ENCODE measurements around the gene UROC1. TPM values are rescaled to one million over a fixed set of nuclear protein-coding genes. Genes with fewer than 3 reads are reported as not detected.

UROC1 gene
- total RNA-seq, 1 donor from 2014 or later, result not detected

DNA sequence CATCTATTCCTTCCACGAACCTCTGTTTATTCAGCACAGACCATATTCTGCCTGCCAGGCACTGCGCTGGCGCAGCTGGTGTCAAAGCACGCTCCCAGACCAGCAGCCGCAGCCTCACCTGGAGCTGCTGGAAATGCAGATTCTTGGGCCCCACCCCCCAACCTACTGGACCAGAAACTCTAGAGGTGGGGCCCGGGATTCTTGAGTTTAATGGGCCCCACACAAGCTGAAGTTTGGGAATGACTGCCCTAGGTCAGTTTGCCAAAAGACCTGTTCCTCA lies 13.4 kb upstream of the UROC1 start:
- intact Hi-C loops (cut with micrococcal nuclease), result no loop called here

DNA sequence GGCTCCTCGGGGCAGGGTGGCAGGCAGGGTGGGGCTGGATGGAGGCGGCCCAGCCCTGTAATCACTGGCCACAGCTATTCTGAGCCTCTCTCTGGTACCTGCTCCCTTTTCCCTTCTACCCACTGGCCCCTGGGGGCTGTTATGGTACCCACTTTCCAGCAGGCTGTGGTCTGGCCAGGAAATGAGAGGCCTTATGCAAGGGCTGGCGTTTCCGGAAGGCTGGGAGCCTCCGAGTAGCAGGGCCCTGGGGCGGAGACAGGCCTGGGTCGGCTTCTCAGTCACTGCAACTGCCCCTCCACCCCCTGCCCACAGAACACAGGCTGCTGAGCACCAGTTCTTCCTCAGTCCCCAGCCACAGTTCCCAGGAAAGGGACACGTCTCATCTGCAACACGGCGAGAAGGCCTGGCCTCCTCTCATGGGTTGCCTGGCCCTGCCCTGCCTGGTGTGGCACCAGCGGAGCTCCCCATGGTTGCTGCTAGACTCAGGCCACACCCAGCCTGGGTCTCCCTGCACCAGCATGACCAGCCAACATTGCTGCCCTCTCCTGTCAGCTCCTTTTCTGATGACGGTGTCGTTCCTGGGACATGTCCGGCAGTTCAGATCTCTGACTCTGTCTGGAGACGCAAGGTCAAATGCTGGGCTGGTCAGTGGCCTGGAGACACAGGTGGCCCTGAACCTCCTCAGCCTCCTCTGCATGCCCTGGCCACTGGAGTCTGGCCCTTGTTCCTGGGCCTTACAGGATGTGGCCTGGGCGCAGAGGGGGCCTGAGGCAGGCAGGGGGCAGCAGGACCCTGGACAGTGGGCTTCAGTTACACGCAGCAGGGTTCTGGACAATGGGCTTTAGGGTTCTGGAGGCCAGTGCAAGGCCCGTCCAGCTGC lies 12.8 kb upstream of the UROC1 start:
- intact Hi-C loops (cut with micrococcal nuclease), result no loop called here

DNA sequence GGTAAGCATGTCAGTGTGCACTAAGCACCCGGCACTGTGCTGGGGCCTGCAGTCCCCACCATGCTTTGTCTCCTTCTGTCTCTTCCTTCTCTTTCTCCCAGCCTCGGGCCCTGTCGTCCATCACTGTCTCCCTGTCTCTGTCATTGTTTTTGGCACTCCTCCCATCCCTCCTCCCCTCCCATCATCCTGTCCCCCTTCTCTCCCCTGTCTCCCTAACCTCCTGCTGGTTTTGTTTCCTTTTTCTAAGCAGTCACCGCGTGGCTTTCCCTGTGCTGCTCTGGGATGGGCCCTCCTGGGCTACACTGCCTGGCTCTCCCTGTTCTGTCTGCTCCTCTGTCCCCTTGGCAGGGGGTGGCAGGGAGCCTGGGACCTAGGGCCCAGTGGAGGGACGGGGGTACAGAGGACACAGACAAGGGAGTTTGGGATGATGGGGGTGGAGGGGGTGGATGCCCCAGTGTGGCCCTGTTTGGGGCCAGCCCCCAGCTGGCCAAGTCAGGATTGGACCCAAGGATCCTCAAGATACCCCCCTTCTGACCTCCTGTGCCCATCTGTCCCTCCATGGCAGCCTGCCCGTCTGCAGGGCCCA lies 12.1 kb upstream of the UROC1 start:
- intact Hi-C loops (cut with micrococcal nuclease), result no loop called here

DNA sequence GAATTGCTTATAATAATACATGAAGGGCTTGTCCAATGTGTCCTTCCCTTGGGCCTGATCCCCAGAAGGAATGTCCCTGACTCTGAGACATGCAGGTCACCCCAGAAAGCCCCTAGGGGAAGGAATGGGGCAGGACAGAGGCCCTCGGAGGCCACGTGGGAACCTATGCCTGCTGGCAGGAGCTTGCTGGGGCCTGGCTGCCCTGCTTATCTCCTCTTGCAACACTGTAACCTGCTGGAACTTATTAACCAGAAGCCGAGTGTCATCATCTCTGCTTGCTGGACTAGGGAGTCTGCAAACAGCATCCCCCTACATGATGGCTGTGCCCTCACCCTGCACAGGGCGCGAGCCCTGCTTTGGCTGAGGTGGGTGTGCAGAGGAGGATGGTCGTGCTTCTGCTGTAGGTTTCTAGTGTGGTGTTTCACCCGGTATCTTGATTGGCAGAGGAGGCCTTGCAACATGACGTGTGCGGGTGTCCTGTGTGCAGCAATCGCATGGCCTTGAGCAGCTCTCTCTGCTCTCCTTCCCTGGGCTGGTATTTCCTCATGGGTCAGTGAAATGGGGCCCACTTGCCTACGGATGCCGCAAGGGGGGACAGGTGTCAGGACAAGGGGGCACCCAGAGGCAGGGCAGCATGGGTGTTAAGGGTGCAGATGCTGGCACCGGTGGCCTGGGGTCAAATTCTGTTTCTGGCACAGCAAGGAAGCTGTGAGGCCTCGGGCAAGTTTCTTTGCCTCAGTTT lies 11.4 kb upstream of the UROC1 start:
- intact Hi-C loops (cut with micrococcal nuclease), result no loop called here

DNA sequence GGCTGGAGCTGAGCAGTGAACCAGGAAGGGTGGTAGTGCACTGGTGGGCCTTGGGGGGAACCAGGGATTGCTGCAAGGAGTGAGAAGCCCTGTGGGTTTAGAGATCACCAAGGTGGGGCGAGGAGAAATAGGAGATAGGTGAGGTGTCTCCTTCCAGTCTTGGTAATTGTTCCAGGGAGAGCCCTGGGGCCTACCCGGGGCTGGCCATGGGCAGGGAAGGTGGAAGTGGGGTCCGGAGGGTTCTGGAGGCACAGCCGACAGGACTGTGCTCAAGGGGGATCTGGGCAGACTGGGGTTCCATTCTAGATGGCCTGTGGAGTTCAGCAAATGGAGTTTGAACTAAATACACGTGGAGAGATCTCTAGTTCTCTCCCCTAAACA lies 10.8 kb upstream of the UROC1 start:
- intact Hi-C loops (cut with micrococcal nuclease), result no loop called here

DNA sequence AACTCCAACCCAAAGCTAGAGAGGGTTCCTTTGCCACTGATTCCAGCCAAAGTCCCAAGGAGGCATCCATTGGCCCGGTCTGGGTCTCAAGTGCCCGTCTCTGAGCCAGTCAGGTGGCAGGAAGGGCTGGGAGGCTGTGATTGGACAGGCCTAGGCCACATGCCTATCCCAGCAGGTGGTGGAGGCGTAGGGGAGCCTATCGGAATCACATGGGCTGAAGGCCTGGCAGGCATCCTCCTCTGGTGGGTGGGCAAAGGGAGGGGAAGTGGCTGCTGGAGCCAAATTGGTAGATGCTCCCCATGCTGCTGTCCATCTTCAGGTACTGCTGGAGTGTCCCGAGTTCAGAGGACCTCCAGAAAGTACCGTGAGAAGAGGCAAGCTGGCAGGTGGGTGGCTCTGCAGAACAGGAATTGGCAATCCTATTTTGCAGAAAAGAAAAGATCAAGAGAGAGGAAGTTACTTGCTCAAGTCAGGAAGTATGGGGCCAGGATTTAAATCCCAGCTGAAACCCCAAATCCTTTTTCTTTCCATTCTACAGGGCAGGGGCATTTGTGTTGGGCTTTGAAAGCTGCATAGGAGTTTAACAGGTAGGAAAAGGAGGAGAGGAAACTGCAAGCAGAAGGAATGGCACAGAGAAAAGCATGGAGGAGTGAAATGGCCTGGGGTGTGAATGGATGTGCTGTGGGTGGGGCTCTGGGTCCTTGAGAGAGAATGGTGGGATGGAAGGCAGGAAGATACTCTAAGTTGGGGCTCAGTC lies 10.1 kb upstream of the UROC1 start:
- intact Hi-C loops (cut with micrococcal nuclease), result no loop called here

DNA sequence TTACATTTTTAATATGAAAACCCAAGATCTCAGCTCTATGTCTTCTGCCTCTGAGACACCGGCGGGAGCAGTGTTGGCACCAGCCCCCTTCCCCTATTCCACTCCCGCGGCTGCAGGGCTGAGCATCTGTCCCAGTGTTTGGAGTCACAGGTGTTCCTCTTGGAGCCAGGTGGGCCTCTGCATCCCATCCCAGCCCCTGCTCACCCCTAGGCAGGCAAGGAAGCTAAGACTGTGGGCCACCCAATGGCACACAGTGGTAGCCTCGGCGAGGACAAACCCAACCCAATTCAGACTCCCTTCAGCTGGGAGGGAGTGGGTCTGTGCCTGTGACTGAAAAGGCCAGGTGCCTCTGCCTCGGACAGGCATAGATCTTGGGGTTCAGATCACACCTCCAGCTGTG lies 9.4 kb upstream of the UROC1 start:
- intact Hi-C loops (cut with micrococcal nuclease), result no loop called here

DNA sequence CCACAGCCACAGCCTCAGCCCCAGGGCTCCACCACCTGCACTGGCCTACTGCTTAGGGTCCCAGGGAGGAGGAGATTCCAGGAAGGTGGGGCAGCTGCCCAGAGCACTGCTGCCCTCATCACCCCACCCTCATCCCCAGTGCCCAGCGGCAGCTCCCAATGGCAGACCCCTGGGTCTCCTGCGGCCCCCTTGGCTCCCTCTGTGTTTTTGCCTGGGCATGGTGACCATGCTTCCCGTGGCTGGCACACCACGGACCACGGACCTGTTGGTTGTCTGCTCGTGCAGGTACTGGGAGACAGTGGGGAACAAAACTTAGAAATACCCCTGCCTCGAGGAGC lies 9.1 kb upstream of the UROC1 start:
- intact Hi-C loops (cut with micrococcal nuclease), result no loop called here

DNA sequence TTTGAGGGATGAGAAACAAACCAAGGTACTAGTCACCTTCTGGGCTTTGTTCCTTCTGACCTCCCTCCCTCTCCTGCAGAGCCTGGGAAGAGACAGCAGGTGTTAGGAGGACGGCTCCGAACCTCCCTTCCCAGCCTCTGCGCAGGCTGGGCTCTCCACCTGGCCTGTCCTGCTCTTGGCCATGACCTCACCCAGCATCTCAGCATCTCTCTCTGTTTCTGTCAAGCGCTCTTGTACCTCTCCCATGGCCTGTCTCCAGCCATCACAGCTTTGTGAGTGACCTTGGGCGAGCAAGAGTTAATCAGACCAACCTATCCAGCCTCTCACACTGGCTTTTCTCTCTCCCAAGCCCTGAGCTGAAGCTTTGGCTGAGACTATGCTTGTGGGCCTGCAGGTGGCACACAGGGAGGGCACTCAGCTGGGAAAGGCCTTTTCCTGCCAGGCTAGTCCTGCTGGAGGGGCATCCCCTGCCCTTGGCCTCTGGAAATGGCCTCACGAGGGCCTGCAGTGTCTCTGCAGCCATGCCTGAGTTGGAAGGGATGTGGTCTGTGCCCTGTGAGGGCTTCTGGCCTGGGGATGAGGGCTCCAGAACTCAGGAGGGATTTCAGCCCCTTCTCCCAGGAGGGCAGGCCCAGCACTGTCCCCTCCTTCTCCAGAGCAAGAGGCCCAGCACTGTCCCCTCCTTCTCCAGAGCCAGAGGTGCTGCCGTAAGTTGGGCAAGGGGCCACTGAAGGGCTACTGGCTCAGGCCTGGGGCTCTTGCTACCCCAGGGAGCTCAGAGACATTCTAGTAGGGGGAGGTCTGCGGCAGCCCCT lies 8.5 kb upstream of the UROC1 start:
- intact Hi-C loops (cut with micrococcal nuclease), result no loop called here

DNA sequence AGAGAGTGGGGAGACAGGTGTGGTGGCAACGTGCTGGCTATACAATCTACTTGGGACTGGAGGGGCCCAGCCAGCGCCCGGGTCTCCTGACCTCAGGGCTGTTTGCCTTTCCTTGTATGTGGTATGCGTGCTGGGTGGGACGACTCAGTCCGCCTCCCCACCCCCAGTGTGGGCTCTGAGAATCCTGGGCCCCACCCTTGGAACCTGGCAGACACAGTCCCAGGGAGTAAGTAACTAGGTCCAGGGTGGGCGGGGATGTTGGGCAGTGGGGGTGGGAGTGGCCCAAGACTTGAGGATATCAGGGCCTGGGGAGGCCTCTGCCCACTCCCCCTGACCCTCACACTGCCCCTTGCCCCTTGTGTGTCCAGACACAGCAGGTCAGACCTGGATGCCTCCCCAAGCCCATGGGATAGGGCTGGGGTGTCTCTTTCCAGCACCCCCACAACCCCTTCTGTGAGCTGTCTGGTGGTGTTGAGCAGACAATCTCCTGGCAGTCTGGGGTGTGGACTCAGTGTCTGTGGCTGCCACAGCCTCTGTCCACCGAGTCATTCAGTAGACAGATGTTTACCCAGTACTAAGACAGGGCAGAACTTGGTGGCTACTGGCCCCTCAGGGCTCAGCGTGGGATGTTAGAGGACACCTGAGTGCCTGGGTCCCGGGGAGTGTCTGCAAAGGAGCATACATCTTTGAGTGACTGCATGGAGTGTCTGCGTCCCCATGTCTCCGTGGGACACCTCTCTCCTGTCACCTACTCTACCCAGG lies 7.7 kb upstream of the UROC1 start:
- intact Hi-C loops (cut with micrococcal nuclease), result no loop called here

DNA sequence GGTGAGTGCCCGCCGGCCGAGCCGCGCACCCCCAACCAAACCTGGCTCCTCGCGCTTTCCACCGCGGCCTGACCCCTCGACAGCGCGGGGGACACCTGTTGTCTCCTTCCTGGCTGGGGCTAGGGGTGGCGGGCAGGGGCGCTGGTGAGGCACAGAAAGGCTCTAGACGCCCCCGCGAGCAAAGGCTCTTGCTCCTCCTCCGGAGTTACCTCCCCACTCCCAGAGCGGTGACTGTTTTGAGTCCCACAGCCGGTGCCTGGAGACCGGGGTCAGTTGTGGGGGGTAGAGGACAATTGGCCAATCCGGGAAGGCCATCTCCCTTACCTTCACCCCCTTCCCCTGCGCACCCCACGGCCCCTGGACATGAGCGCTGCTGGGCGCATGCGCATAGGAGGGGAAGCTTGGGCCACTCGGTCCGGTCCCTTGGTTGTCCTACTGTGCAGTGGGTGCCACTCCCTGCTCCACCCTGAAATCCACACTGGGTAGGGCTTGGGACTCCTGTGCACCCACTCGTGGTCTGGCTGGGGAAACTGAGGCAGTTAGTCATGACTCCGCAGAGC lies 6.9 kb upstream of the UROC1 start:
- intact Hi-C loops (cut with micrococcal nuclease), result loop anchor here (5.0 kb wide), 2 partner anchors 933 to 1023 kb away; no protein-coding TSS in a partner anchor

DNA sequence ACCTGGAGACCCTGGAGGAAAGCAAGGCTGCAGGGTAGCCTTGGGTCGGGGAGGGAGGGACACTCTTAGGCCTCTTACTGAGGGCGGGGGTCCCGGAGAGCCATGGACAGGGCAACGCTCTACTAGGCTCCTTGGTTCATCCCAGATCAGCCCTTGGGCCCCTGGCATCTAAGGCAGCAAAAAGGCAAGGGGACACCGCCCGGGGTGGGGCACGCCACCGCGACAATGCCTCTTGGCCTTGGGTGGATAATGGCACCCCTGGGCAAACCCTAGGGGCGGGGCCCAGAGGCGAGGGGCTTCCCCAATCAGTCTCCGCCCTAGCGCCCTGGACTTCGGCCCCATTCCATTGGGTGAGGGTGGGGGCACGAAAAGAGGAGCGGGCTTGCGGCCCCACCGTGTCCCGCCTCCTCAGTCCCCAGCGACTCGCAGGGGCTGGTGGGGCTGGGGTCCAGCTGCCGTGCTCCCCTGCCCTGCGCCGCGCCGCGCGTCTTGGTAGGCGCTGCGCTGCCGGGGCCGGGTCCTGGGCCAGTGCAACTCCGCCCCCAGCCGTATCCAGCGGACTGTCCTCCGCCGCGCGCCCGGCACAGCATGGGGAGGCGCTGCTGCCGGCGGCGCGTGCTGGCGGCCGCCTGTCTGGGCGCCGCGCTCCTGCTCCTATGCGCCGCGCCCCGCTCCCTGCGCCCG lies 6.3 kb upstream of the UROC1 start, which contains the start of gene CHST13:
TSS of gene CHST13 (plus strand) at position 411 of the 684 bp plus-strand sequence. CDS start at position 589, 178 bp downstream.
- intact Hi-C loops (cut with micrococcal nuclease), result loop anchor here (5.0 kb wide), 2 partner anchors 933 to 1023 kb away; no protein-coding TSS in a partner anchor

DNA sequence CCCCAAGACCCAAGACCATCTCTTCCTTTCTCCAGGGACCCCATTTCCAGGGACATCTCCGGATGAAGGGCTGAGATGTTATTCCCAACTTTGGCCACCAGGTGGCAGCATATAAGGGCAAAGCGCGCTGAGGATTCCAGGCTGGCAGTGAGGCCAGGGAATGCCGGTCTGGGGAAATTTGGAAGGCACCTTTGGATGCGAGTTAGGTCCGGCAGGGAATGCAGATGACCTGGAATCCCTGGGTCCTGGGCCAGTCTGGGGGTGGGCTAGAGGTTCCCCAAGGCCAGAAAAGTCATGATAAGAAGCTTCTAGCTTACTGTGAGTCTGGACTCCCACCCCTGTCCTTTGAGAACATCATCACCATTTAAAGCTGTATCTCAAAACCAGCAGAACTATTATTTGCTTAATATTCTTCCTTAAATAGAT lies 4.8 kb upstream of the UROC1 start:
- intact Hi-C loops (cut with micrococcal nuclease), result loop anchor here (5.0 kb wide), 2 partner anchors 935 to 1025 kb away; no protein-coding TSS in a partner anchor

DNA sequence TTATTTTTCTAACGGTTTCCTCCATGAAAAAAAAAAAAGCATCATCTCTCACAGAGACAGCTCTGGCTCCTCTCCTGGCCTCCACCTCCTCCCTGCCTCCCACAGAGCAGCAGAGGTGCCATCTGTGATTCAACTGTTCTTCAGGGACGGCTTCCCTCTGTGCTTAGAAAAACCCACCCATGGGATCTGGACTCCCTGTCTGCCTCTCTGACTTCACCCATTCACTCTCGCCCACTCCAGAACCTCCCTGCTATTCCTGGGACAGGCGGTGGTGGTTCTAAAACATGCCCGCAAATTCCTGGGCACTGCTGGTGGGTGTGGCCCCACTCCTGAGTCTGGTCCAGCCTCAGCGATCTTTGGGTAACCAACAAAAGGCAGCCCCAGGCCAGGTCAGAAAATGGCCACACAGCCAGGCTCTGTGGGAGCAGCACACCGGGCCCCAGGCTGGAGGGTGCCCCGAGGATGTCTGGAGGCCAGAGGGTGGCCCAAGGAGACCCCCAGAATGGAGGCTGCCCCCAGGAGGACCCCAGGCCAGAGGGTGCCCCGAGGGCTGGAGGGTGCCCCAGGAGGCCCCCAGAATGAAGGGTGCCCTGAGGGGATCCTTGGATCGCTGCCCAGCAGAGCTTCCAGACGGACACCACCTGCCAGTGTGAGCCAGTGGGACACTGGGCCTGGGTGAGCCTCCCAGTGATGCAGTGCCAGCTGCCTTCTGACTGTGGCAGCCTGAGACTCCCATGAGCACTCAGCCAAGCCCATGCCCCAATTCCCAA lies 3.7 kb upstream of the UROC1 start:
- intact Hi-C loops (cut with micrococcal nuclease), result loop anchor here (5.0 kb wide), 2 partner anchors 936 to 1026 kb away; no protein-coding TSS in a partner anchor

DNA sequence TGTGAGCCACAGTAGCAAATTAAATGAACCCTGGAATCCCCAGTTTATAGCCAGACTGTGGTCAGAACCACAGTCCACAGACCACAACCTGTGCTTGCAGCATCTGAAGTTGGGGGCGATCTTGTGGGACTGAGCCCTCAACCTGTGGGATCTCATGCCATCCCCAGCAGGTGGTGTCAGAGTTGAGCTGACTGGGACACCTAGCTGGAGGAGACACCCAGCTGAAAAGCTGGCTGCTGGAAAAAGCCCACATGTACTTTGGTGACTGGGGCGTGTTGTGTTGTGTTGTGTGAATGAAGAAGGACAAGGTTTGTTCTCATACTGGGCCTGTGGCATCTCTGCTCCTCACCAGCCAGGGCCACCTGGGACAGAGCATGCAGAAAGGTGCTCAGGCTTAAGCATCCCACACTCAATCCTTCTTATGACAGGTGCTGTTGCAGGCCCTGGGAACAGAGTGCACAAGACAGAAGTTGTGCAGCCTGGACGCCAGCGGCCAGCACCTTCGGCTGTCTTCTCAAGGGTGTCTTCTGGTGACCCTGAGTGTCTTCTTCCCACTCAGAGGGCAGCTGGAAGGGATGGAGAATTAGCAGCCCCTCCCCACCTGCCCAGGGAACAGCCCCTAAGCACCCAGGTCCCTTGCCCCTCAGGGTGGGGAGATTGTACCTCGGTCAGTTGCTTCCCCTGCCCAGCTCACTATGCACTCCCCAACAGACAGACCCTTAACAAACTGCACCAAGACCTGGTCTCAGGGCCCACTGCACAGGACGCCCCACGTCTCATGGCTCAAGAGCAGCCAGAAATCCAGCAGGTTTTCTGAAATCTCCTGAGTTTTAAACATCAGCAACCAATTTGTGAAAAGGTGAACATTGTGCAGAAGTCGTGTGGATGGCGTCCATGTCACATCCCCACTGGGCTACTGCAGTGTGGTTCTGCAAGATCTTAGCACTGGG lies 2.2 kb upstream of the UROC1 start:
- intact Hi-C loops (cut with micrococcal nuclease), result loop anchor here (5.0 kb wide), 2 partner anchors 938 to 1028 kb away; no protein-coding TSS in a partner anchor

DNA sequence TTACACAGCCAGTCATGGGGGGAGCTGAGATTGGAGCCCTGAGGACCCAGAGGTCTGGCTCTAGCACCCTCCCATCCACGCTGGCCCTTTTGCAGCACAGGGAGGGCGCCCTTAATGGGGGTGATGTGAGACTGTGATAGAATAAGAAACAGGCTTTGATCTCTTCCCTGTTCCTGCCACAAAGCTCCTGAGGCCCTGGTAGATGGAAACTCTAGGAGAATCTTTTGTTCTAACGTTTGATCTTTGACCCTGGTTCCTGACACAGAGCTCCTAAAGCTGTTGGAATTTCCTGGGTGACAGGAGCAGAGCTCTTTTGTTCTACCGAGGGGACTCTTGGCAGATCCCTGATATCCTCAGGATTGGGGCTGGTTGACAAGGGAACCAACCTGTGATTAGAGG lies 1.2 kb upstream of the UROC1 start:
- intact Hi-C loops (cut with micrococcal nuclease), result no loop called here

All from T-helper 2 cell treated with Interferon-gamma antibody and Interleukin-4, amounts not matched to agents 100 ng/mL and 5 ng/mL, for 36 hours (primary cell).